Measurements from ENCODE around the gene HOXD10. TPM values are rescaled to one million over a fixed set of nuclear protein-coding genes. Genes with fewer than 3 reads are reported as not detected.

The HOXD10 gene
- total and polyA plus RNA-seq, 2 of the 13 experiments (the other 11 are each of a cell fraction or from before 2014, with no cell fraction given): not detected

GRCh38 chr2:176117162-176117822, 714 bp downstream of the HOXD10 start:
- WGBS (ENCODE audit: low lambda C conversion rate): 57% methylated on average over 30 of the region's 40 CpGs
- TF ChIP-seq EZH2 (conservative IDR thresholded peaks at IDR 0.05; ENCODE audit: low read depth, low read length) (peak; percentile 71; the same call in 1 of the 2 replicates), SMAD1 (CRISPR knock-in tag; IDR thresholded peaks at IDR 0.05; ENCODE audit: borderline replicate concordance, low read depth) (no peak)

GRCh38 chr2:176117823-176118371, 1.3 kb downstream of the HOXD10 start:
- Histone ChIP-seq H3K4me1 (ENCODE audit: insufficient read depth, low read length) (peaks cover 14% of the 10 kb centered on the region), H3K79me2 (ENCODE audit: insufficient read depth, low read length) (no peaks in the 10 kb centered on the region), H3K9me3 (ENCODE audit: low read length) (no peaks in the 10 kb centered on the region), H3K27me3 (ENCODE audit: control insufficient read depth in 1 of 2, insufficient read depth in 2 of 2, low read length in 2 of 2) (peaks cover 18 to 98% of the 10 kb centered on the region in 2 experiments), H4K20me1 (ENCODE audit: insufficient read depth, low read length) (no peaks in the 10 kb centered on the region), H3K27ac (ENCODE audit: extremely low read length, insufficient read depth, low read length) (no peak overlapping the region), H3K36me3 (replicated peaks in 1 of 2; ENCODE audit: control insufficient read depth in 1 of 2, insufficient read depth in 2 of 2, low read length in 2 of 2) (no peaks in the 10 kb centered on the region), H3K9ac (ENCODE audit: insufficient read depth, low read depth, low read length) (no peak overlapping the region), H3K4me2 (ENCODE audit: low read depth, low read length) (no peak overlapping the region), H3K4me3 (replicated peaks in 1 of 3; ENCODE audit: insufficient read depth in 1 of 3, low read depth in 2 of 3, low read length in 3 of 3) (no peak overlapping the region), H2AFZ (ENCODE audit: low read length) (no peak overlapping the region)
- intact Hi-C loops (cut with micrococcal nuclease; ENCODE audit: unreplicated experiment): no loop called here
- CTCF ChIA-PET (ENCODE audit: low intra/inter-chr PET ratio, low total read pairs): no interaction called here
- no peak for ATAC-seq
- no TSS peak for BruUV-seq (replicated peaks)
- POLR2A ChIA-PET: no interaction called here
- 39% methylated on average over 11 of the region's 11 CpGs for WGBS (ENCODE audit: low lambda C conversion rate)
- no peak for FAIRE-seq
- in situ Hi-C loops (cut with HindIII; ENCODE audit: extremely low pct_ligation_motif_present, low pct_unique_long_range_greater_than_20kb): no loop called here
- DNase-seq (ENCODE audit: low spot score): no peak
- TF ChIP-seq ZNF557 (CRISPR knock-in tag; IDR thresholded peaks at IDR 0.05) (no peak), THAP11 (CRISPR knock-in tag; IDR thresholded peaks at IDR 0.05) (no peak), ZNF362 (CRISPR knock-in tag; IDR thresholded peaks at IDR 0.05; ENCODE audit: borderline replicate concordance) (no peak), ZNF543 (CRISPR knock-in tag; IDR thresholded peaks at IDR 0.05) (no peak), ZNF75D (CRISPR knock-in tag; IDR thresholded peaks at IDR 0.05; ENCODE audit: borderline replicate concordance) (no peak), KAT7 (CRISPR knock-in tag; IDR thresholded peaks at IDR 0.05; ENCODE audit: borderline replicate concordance) (no peak), TSC22D2 (CRISPR knock-in tag; IDR thresholded peaks at IDR 0.05; ENCODE audit: borderline replicate concordance) (no peak), SMAD9 (CRISPR knock-in tag; IDR thresholded peaks at IDR 0.05) (no peak), BRCA1 (CRISPR knock-in tag; IDR thresholded peaks at IDR 0.05) (no peak), ZNF343 (CRISPR knock-in tag; IDR thresholded peaks at IDR 0.05) (no peak)
- TF ChIP-seq, protein P1, sequence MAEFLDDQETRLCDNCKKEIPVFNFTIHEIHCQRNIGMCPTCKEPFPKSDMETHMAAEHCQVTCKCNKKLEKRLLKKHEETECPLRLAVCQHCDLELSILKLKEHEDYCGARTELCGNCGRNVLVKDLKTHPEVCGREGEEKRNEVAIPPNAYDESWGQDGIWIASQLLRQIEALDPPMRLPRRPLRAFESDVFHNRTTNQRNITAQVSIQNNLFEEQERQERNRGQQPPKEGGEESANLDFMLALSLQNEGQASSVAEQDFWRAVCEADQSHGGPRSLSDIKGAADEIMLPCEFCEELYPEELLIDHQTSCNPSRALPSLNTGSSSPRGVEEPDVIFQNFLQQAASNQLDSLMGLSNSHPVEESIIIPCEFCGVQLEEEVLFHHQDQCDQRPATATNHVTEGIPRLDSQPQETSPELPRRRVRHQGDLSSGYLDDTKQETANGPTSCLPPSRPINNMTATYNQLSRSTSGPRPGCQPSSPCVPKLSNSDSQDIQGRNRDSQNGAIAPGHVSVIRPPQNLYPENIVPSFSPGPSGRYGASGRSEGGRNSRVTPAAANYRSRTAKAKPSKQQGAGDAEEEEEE (CRISPR knock-in tag; IDR thresholded peaks at IDR 0.05; ENCODE audit: borderline replicate concordance): no peak
- TF ChIP-seq, protein P2, sequence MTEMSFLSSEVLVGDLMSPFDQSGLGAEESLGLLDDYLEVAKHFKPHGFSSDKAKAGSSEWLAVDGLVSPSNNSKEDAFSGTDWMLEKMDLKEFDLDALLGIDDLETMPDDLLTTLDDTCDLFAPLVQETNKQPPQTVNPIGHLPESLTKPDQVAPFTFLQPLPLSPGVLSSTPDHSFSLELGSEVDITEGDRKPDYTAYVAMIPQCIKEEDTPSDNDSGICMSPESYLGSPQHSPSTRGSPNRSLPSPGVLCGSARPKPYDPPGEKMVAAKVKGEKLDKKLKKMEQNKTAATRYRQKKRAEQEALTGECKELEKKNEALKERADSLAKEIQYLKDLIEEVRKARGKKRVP (CRISPR knock-in tag; IDR thresholded peaks at IDR 0.05): no peak

More at GRCh38 chr2:176117162-176117822, 714 bp downstream of the HOXD10 start:
- in situ Hi-C loops (cut with HindIII; ENCODE audit: extremely low pct_ligation_motif_present, low pct_unique_long_range_greater_than_20kb) (no loop called here), intact Hi-C loops (cut with micrococcal nuclease; ENCODE audit: unreplicated experiment) (no loop called here)
- Histone ChIP-seq H3K27me3 (ENCODE audit: control insufficient read depth in 1 of 2, insufficient read depth in 2 of 2, low read length in 2 of 2) (peaks cover 24 to 98% of the 10 kb centered on the region in 2 experiments), H2AFZ (ENCODE audit: low read length) (no peak overlapping the region), H3K79me2 (ENCODE audit: insufficient read depth, low read length) (no peaks in the 10 kb centered on the region), H3K4me2 (ENCODE audit: low read depth, low read length) (no peak overlapping the region), H3K27ac (ENCODE audit: extremely low read length, insufficient read depth, low read length) (no peak overlapping the region), H3K4me1 (ENCODE audit: insufficient read depth, low read length) (peaks cover 14% of the 10 kb centered on the region), H3K36me3 (replicated peaks in 1 of 2; ENCODE audit: control insufficient read depth in 1 of 2, insufficient read depth in 2 of 2, low read length in 2 of 2) (no peaks in the 10 kb centered on the region), H3K9ac (ENCODE audit: insufficient read depth, low read depth, low read length) (no peak overlapping the region), H3K9me3 (ENCODE audit: low read length) (no peaks in the 10 kb centered on the region), H4K20me1 (ENCODE audit: insufficient read depth, low read length) (no peaks in the 10 kb centered on the region), H3K4me3 (replicated peaks in 1 of 3; ENCODE audit: insufficient read depth in 1 of 3, low read depth in 2 of 3, low read length in 3 of 3) (no peak overlapping the region)
- DNase-seq (ENCODE audit: low spot score): no peak
- ChIA-PET CTCF (ENCODE audit: low intra/inter-chr PET ratio, low total read pairs) (no interaction called here), POLR2A (no interaction called here)
- no peak for ATAC-seq
- FAIRE-seq: no peak
- no TSS peak for BruUV-seq (replicated peaks)

Data from HepG2 (cell line).